ENCODE measurements around the gene BST2. TPM values are rescaled to one million over a fixed set of nuclear protein-coding genes. Genes with fewer than 3 reads are reported as not detected.
A peak's percentile ranks its signal among the peaks of the same experiment; 100 is the strongest.

The BST2 gene
- total RNA-seq, 2 donors from 2014 or later: 34.3 to 43.6 TPM

DNA sequence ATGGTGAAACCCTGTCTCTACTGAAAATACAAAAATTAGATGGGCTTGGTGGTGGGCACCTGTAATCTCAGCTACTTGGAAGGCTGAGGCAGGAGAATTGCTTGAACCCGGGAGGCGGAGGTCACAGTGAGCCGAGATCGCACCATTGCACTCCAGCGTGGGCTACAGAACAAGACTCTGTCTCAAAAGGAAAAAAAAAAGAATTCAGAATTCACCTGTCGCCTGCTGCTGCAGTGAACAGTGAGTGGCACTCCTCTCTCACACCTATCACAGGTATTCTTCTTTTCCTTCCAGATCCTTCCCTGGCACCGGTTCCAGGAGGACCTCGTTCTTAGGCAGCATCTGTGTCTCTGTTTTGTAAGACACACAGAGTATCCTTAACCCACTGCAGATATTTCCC is 8.7 kb upstream of the BST2 start:
- TF ChIP-seq POLR2A (IDR thresholded peaks at IDR 0.05): no peak
- TF ChIP-seq, protein P1, sequence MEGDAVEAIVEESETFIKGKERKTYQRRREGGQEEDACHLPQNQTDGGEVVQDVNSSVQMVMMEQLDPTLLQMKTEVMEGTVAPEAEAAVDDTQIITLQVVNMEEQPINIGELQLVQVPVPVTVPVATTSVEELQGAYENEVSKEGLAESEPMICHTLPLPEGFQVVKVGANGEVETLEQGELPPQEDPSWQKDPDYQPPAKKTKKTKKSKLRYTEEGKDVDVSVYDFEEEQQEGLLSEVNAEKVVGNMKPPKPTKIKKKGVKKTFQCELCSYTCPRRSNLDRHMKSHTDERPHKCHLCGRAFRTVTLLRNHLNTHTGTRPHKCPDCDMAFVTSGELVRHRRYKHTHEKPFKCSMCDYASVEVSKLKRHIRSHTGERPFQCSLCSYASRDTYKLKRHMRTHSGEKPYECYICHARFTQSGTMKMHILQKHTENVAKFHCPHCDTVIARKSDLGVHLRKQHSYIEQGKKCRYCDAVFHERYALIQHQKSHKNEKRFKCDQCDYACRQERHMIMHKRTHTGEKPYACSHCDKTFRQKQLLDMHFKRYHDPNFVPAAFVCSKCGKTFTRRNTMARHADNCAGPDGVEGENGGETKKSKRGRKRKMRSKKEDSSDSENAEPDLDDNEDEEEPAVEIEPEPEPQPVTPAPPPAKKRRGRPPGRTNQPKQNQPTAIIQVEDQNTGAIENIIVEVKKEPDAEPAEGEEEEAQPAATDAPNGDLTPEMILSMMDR (IDR thresholded peaks at IDR 0.05): no peak
- WGBS, 2 donors: 70 to 79% methylated on average over 8 of the region's 8 CpGs
- Histone ChIP-seq H3K4me3 (no peak overlapping the region), H3K9me3 (no peaks in the 10 kb centered on the region), H3K27ac (no peak overlapping the region), H3K36me3 (replicated peaks in 1 of 2; ENCODE audit: insufficient read depth in 1 of 2, low read depth in 2 of 2) (no peaks in the 10 kb centered on the region), H3K27me3 (no peaks in the 10 kb centered on the region), H3K4me1 (peaks cover under 1% of the 10 kb centered on the region)
- DNase-seq: no peak
- intact Hi-C loops (cut with DNase I): no loop called here
- ATAC-seq: no peak

DNA sequence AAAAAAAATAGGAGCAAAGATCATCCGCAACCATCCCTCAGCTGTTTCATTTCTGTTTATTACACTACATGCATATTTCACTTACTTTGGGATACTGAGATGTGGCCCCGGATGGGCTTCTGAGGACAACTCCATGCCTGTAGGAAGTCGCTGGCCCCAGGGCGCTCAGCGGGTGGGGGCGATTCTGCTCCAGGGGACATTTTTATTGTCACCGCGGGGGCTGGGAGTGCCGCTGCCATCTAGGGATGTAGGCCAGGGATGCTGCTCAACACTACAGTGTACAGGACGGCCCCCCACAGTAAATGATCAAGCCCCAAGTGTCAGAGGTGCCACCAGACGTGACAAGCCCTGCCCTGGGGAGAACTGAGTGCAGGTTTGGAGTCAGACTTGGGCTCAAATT is 6.4 kb upstream of the BST2 start:
- DNase-seq: no peak
- Histone ChIP-seq H3K27me3 (no peaks in the 10 kb centered on the region), H3K36me3 (replicated peaks in 1 of 2; ENCODE audit: insufficient read depth in 1 of 2, low read depth in 2 of 2) (no peaks in the 10 kb centered on the region), H3K27ac (no peak overlapping the region), H3K4me1 (no peaks in the 10 kb centered on the region), H3K9me3 (no peaks in the 10 kb centered on the region), H3K4me3 (no peak overlapping the region)
- intact Hi-C loops (cut with DNase I): no loop called here
- no peak for ATAC-seq
- TF ChIP-seq, protein P1 (IDR thresholded peaks at IDR 0.05): no peak
- no peak for TF ChIP-seq POLR2A (IDR thresholded peaks at IDR 0.05)
- 51 to 58% methylated on average over 3 to 11 of the region's 11 CpGs for WGBS, 2 donors

DNA sequence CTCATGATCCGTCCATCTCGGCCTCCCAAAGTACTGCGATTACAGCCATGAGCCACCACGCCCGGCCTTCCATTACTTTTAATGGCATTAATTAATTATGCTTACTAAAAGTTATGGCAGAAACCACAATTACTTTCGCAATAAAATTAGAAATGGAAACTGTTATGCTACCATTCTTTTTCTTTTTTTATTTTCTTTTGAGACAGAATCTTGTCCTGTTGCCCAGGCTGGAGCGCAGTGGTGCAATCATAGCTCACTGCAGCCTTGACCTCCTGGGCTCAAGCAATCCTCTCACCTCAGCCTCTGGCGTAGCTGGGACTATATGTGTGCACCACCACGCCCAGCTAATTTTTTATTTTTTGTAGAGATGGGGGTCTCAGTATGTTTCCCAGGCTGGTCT is 4.6 kb upstream of the BST2 start:
- DNase-seq (no peak), ATAC-seq (no peak)
- intact Hi-C loops (cut with DNase I): no loop called here
- H3K36me3 ChIP-seq (replicated peaks in 1 of 2; ENCODE audit: insufficient read depth in 1 of 2, low read depth in 2 of 2): no peaks in the 10 kb centered on the region
- H3K27me3 ChIP-seq: no peaks in the 10 kb centered on the region
- 85 to 89% methylated on average over 9 of the region's 9 CpGs for WGBS, 2 donors
- H3K27ac ChIP-seq: no peak overlapping the region
- H3K4me3 ChIP-seq: no peak overlapping the region
- H3K4me1 ChIP-seq: no peaks in the 10 kb centered on the region
- TF ChIP-seq POLR2A (IDR thresholded peaks at IDR 0.05): no peak
- TF ChIP-seq, protein P1 (IDR thresholded peaks at IDR 0.05): no peak
- no peaks in the 10 kb centered on the region for H3K9me3 ChIP-seq

GRCh38 chr19:17406887-17407196 is 1.4 kb upstream of the BST2 start:
- DNase-seq (no peak), ATAC-seq (no peak)
- Histone ChIP-seq H3K27ac (peak overlapping the region in 2 of 4 donors; percentile 60 to 73), H3K4me1 (no peaks in the 10 kb centered on the region), H3K27me3 (no peaks in the 10 kb centered on the region), H3K36me3 (replicated peaks in 1 of 2; ENCODE audit: insufficient read depth in 1 of 2, low read depth in 2 of 2) (no peaks in the 10 kb centered on the region), H3K9me3 (no peaks in the 10 kb centered on the region), H3K4me3 (no peak overlapping the region)
- intact Hi-C loops (cut with DNase I): no loop called here
- 31 to 50% methylated on average over 2 of the region's 2 CpGs for WGBS, 2 donors
- TF ChIP-seq, protein P1 (IDR thresholded peaks at IDR 0.05): no peak
- TF ChIP-seq POLR2A (IDR thresholded peaks at IDR 0.05): no peak

DNA sequence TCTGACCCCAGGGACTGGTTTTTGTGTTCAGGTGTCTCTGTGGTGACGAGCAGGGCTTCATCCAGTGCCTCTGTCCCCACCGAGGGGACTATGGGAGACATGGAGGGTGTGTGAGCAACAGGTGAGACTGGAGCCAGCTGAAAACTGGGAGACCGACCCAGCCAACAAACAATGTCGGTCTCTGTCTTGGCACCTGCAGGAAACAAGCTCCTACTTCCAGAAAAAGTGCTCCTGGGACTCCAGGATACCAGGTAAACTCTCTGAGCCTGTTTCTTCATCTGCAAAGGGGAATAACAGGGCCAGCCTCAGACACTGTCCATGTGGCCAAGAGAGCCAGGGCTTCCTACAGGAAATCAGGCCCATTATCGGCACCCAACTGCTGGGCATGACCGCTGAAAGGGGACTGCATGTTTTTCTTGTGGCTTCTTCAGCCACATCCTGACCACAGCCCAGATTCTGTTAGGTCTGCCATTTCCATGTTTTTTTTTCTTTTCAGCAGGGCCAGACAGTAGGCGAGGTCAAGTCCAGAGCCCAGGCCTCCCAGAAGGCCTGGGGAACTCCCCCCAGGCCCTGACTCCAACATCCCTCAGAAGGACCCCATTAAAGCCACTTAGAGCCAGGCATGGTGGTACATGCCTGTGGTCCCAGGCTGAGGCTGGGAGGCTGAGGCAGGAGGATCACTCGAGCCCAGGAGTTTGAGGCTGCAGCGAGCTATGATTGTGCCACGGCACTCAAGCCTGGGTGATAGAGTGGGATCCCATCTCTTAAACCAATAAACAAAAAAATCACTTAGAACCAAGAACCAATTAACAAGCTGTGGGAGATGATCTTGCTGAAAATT is 836 bp upstream of the BST2 start:
- Histone ChIP-seq H3K4me1 (no peaks in the 10 kb centered on the region), H3K36me3 (replicated peaks in 1 of 2; ENCODE audit: insufficient read depth in 1 of 2, low read depth in 2 of 2) (no peaks in the 10 kb centered on the region), H3K4me3 (no peak overlapping the region), H3K27me3 (no peaks in the 10 kb centered on the region), H3K9me3 (no peaks in the 10 kb centered on the region), H3K27ac (peak overlapping the region in 3 of 4 donors; percentile 48 to 73 (median 60))
- no peak for TF ChIP-seq POLR2A (IDR thresholded peaks at IDR 0.05)
- TF ChIP-seq, protein P1 (IDR thresholded peaks at IDR 0.05): no peak
- no peak for ATAC-seq
- intact Hi-C loops (cut with DNase I): no loop called here
- DNase-seq: peak in 1 of 4 donors; percentile 8
- WGBS, 2 donors: 68 to 86% methylated on average over 6 to 10 of the region's 10 CpGs

All from body of pancreas (tissue), 4 donors.